Gastroesophageal sphincter (tissue), 4 donors: ENCODE data around the gene CCR1. TPM values are rescaled to one million over a fixed set of nuclear protein-coding genes. Genes with fewer than 3 reads are reported as not detected.

ENCODE experiments used
- ATAC-seq: fragments of 150-250 bp; one replicate; pipeline ENCODE4 v1.9.1; 2016; ENCODE audit warnings: mild to moderate bottlenecking, moderate library complexity
- H3K27ac ChIP-seq, 4 donors: fragments of 200-600 bp; sonication (generic) in 3 of 4; 1 replicate in 3 of 4; 2 replicates in 1 of 4; pipeline ENCODE4 v1.5.1; 2016 to 2019
- H3K27me3 ChIP-seq: fragments of 200-600 bp; sonication (generic); one replicate; pipeline ENCODE4 v1.5.1; 2019
- H3K36me3 ChIP-seq, 2 donors: fragments of 200-600 bp; sonication (generic); one replicate each; pipeline ENCODE4 v1.5.1; 2019; ENCODE audit warnings: control low read depth in 1 of 2
- H3K4me1 ChIP-seq, 3 donors: fragments of 200-600 bp; sonication (generic); 1 replicate in 2 of 3; 2 replicates in 1 of 3; pipeline ENCODE4 v1.5.1; 2016 to 2019; ENCODE audit warnings: control low read depth in 2 of 3
- H3K4me3 ChIP-seq, 2 donors: fragments of 200-600 bp; sonication (generic); one replicate each; pipeline ENCODE4 v1.5.1; 2019; ENCODE audit warnings: mild to moderate bottlenecking in 1 of 2, moderate library complexity in 1 of 2
- H3K9me3 ChIP-seq, 3 donors: fragments of 200-600 bp; sonication (generic); one replicate each; pipeline ENCODE4 v1.5.1; 2017 to 2019; ENCODE audit warnings: control low read depth in 2 of 3
- EP300 ChIP-seq: sonication (generic); formaldehyde crosslinking; IDR thresholded peaks from one replicate; pipeline ENCODE4 v1.6.1; 2017; ENCODE audit warnings: antibody characterized with exemption, mild to moderate bottlenecking
- POLR2A ChIP-seq, 2 donors: fragments of 450-650 bp; IDR thresholded peaks; one replicate each; pipeline ENCODE4 v1.6.1; 2017; ENCODE audit warnings: antibody characterized with exemption in 2 of 2, mild to moderate bottlenecking in 2 of 2, moderate library complexity in 1 of 2
- POLR2AphosphoS5 ChIP-seq: sonication (generic); formaldehyde crosslinking; IDR thresholded peaks from one replicate; pipeline ENCODE4 v1.6.1; 2017; ENCODE audit warnings: antibody characterized with exemption
- WGBS, 2 donors: methylation state at CpG; one replicate each; pipeline ENCODE4 v1.1.5; 2018; ENCODE audit warnings: low coverage in 1 of 2; 5-methylcytosine and 5-hydroxymethylcytosine counted together
- total RNA-seq, 4 donors: library from RNA; depleted of rRNA; stranded (reverse); fragments of >200 nt; gene quantifications; one replicate each; pipeline ENCODE4 v1.1.0, GENCODE V29; 2016
- TF ChIP-seq, protein P1 (sequence below), 4 experiments: fragments of 200-600 bp in 2 of 4; fragments of 450-650 bp in 2 of 4; sonication (generic) in 1 of 4; IDR thresholded peaks; one replicate each; pipeline ENCODE4 v1.5.1; 2017 to 2019; ENCODE audit warnings: antibody characterized with exemption in 4 of 4, mild to moderate bottlenecking in 2 of 4, moderate library complexity in 2 of 4

CCR1 gene
- total RNA-seq = 10 to 100 TPM in 2 of 4 donors, 1 to 10 TPM in 2; 1.9 to 32.3 (median 8.7) TPM

DNA sequence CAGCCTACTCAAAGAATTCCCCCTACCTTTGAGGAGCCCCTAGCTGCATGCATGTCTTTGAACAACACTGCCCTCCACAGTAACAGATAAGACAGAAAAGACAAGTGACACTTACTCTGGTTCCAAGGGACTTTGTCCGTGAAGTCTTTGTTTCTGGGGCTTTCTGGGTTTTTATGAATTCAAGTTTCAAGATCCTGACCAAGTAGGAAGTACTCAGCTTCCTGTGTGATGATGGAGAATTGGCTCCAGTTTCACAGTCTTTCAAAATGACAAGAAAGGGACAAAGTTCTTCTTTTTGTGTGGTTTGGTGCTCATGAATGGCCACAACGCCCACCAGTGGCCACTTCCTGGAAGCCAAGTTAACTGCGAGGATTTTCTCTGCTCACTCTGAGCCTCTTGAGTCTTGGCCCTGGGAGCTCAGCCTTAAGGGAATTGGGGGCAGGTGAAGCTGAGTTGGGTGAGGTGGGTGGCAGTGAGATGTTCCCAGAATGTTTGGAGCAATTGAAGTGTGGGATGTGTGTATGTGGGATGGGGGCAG, at the start of gene CCR1:
Gene CCR1, minus strand, starts transcription at position 147 of the 538 bp plus-strand sequence. CDS start 4,000 bp downstream, outside the sequence.
- WGBS, 2 donors = 28 to 80% methylated on average over 1 to 3 of the region's 3 CpGs
- peak within 1 kb of the TSS; percentile 14 to 32 for H3K4me3 ChIP-seq

DNA sequence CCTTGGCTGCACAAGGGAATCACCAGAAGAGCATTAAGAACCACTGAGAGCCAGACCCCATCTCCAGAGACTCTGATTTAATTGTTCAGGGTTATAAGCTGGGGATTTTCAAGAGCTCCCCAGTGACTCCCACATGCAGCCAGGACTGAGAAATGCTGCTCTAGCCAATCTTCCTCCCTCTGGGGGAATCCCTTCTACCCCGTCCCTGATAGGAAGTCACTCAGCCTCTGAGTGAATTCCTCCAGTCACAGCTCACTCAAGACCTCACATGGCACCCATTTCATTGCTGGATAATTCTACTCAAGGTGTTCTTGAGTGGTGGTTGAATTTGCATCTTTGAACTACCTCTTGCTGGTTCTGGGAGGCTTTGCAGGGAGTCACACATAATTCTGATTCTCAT, 44.9 kb upstream of the CCR1 start:
- TF ChIP-seq, protein P1, sequence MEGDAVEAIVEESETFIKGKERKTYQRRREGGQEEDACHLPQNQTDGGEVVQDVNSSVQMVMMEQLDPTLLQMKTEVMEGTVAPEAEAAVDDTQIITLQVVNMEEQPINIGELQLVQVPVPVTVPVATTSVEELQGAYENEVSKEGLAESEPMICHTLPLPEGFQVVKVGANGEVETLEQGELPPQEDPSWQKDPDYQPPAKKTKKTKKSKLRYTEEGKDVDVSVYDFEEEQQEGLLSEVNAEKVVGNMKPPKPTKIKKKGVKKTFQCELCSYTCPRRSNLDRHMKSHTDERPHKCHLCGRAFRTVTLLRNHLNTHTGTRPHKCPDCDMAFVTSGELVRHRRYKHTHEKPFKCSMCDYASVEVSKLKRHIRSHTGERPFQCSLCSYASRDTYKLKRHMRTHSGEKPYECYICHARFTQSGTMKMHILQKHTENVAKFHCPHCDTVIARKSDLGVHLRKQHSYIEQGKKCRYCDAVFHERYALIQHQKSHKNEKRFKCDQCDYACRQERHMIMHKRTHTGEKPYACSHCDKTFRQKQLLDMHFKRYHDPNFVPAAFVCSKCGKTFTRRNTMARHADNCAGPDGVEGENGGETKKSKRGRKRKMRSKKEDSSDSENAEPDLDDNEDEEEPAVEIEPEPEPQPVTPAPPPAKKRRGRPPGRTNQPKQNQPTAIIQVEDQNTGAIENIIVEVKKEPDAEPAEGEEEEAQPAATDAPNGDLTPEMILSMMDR (IDR thresholded peaks at IDR 0.05) = no peak
- TF ChIP-seq EP300 (no peak), POLR2AphosphoS5 (no peak), POLR2A (IDR thresholded peaks at IDR 0.05) (no peak)
- Histone ChIP-seq H3K27ac (no peak overlapping the region), H3K27me3 (no peaks in the 10 kb centered on the region), H3K4me1 (no peaks in the 10 kb centered on the region), H3K36me3 (no peaks in the 10 kb centered on the region), H3K9me3 (no peaks in the 10 kb centered on the region), H3K4me3 (no peak overlapping the region)
- no peak for ATAC-seq
- 67 to 86% methylated on average over 1 of the region's 1 CpG for WGBS, 2 donors

More for the DNA sequence above, at the start of gene CCR1:
- no peaks in the 10 kb centered on the region for H3K36me3 ChIP-seq
- H3K27me3 ChIP-seq = no peaks in the 10 kb centered on the region
- no peak for TF ChIP-seq EP300
- TF ChIP-seq, protein P1 (IDR thresholded peaks at IDR 0.05) = peak in 3 of 4 experiments; percentile 35 to 43 (median 41)
- H3K4me1 ChIP-seq = no peaks in the 10 kb centered on the region
- peak; percentile 26 for ATAC-seq
- peak within 1 kb of the TSS in 3 of 4 donors; percentile 37 to 51 (median 39) for H3K27ac ChIP-seq
- H3K9me3 ChIP-seq = no peaks in the 10 kb centered on the region

DNA sequence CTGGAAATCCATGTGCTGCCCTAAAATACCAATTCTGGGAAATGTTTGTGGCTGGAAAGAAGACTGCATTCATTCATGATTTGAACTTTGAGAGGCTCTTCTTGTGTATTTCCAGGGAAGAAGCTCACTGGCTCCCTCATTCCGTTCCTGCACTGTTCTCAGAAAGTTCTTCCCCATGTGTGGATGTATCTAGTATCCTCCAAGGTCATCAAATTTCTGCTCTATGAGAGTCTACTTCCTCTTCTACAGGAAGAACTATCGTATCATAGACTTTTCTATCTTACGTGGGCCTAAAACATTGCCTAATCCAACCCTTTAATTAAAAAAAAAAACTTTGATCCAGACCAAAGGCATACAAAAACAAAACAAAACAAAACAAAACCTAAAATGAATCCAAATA, 37.0 kb upstream of the CCR1 start:
- Histone ChIP-seq H3K36me3 (no peaks in the 10 kb centered on the region), H3K27me3 (no peaks in the 10 kb centered on the region), H3K4me3 (no peak overlapping the region), H3K4me1 (no peaks in the 10 kb centered on the region), H3K27ac (no peak overlapping the region), H3K9me3 (no peaks in the 10 kb centered on the region)
- WGBS, 2 donors = 83 to 92% methylated on average over 2 to 3 of the region's 3 CpGs
- no peak for TF ChIP-seq POLR2A (IDR thresholded peaks at IDR 0.05)
- no peak for TF ChIP-seq EP300
- TF ChIP-seq POLR2AphosphoS5 = no peak
- TF ChIP-seq, protein P1 (IDR thresholded peaks at IDR 0.05) = no peak
- no peak for ATAC-seq

DNA sequence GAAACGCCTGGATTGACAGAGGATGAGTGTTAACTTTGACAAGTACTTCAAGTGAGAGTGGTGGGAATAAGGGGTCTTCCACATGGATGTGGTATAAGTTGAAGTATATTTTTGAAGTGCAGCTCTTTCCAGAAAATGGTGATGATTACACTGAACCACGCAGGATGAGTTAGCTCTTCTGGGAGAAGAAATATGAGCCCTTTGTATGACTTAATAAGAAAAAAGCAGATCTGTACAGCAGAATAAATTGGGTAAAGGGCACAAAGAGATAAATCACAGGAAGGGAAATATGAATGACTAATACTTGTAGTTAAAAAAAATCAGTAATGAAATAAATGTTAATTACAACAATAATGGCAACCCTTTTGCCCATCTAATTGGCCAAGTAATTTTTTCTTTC, 35.4 kb upstream of the CCR1 start:
- ATAC-seq = no peak
- Histone ChIP-seq H3K9me3 (no peaks in the 10 kb centered on the region), H3K4me3 (no peak overlapping the region), H3K36me3 (no peaks in the 10 kb centered on the region), H3K27me3 (no peaks in the 10 kb centered on the region), H3K27ac (no peak overlapping the region), H3K4me1 (no peaks in the 10 kb centered on the region)
- TF ChIP-seq POLR2A (IDR thresholded peaks at IDR 0.05) = no peak
- TF ChIP-seq, protein P1 (IDR thresholded peaks at IDR 0.05) = no peak
- no peak for TF ChIP-seq EP300
- no peak for TF ChIP-seq POLR2AphosphoS5
- 76 to 83% methylated on average over 2 of the region's 2 CpGs for WGBS, 2 donors

DNA sequence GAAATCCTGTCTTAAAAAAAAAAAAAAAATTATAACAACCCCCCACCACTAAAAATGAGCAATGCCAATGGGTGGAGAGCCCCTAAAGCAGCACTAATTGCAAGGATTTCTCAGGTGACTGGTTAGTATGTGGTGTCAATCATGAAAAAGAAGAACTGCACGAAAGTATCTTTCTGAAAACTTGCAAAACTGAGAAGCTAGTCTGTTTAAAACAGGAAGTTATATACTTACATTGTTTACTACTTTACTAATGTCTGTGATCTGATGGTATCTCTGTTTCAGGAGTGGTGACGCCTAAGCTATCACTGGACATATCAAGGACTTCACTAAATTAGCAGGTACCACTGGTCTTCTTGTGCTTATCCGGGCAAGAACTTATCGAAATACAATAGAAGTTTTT, 34.0 kb upstream of the CCR1 start, which contains the start of gene CCR3:
Gene CCR3, plus strand, starts transcription at position 341 of the 400 bp plus-strand sequence. CDS start 22,699 bp downstream, outside the sequence.
- Histone ChIP-seq H3K4me1 (no peaks in the 10 kb centered on the region), H3K4me3 (no peak within 1 kb of the TSS), H3K36me3 (no peaks in the 10 kb centered on the region), H3K27me3 (no peaks in the 10 kb centered on the region), H3K27ac (no peak within 1 kb of the TSS), H3K9me3 (no peaks in the 10 kb centered on the region)
- TF ChIP-seq EP300 = no peak
- TF ChIP-seq POLR2AphosphoS5 = no peak
- TF ChIP-seq POLR2A (IDR thresholded peaks at IDR 0.05) = no peak
- TF ChIP-seq, protein P1 (IDR thresholded peaks at IDR 0.05) = no peak
- no peak for ATAC-seq
- 87 to 97% methylated on average over 4 of the region's 4 CpGs for WGBS, 2 donors
